IPS-20b (cell line): Measurements from ENCODE around the gene EIF5B.

ENCODE experiments used
- H3K27ac ChIP-seq: one replicate; pipeline ENCODE4 v1.5.1; 2013; ENCODE audit warnings: low read length
- H3K27me3 ChIP-seq: 2 replicates; pipeline ENCODE4 v1.6.1; 2013; ENCODE audit warnings: mild to moderate bottlenecking, low read length, inconsistent platforms; ENCODE audit not compliant: insufficient read depth
- H3K36me3 ChIP-seq: 2 replicates; pipeline ENCODE4 v1.6.1; 2013; ENCODE audit warnings: low read depth, mild to moderate bottlenecking, inconsistent platforms, low read length, moderate library complexity; ENCODE audit not compliant: insufficient read depth
- H3K4me1 ChIP-seq: 2 replicates; pipeline ENCODE4 v1.6.1; 2013; ENCODE audit warnings: mild to moderate bottlenecking, control low read depth, inconsistent platforms, low read length, moderate library complexity; ENCODE audit not compliant: insufficient read depth
- H3K4me3 ChIP-seq: 2 replicates; pipeline ENCODE4 v1.5.1; 2013; ENCODE audit warnings: mild to moderate bottlenecking, low read length, inconsistent platforms
- H3K9ac ChIP-seq: 2 replicates; pipeline ENCODE4 v1.6.1; 2013; ENCODE audit warnings: low read depth, mild to moderate bottlenecking, inconsistent platforms, low read length, moderate library complexity
- H3K9me3 ChIP-seq: 2 replicates; pipeline ENCODE4 v1.6.1; 2013; ENCODE audit warnings: mild to moderate bottlenecking, low read depth, low read length, inconsistent platforms; ENCODE audit not compliant: insufficient read depth

The EIF5B gene

DNA sequence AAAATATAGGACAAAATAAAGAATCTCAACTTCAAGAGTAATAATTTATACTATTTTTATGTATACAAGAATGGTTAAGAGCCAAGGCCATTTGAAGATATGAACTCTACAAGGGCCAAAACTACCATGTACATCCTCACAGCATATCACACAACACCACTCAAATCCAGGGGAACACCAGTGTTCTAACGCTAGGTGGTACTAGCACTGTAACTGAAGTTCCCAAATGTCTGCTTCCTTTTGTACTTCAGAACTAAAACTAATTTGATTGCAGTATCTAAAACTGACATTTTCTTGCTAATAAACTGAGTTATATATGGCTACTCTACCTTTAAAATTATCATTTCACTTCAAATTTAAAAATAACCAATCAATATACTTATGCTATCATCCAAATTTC, 105.6 kb downstream of the EIF5B start:
- Histone ChIP-seq H3K4me1 (peaks cover 25% of the 10 kb centered on the region), H3K36me3 (peaks cover 45% of the 10 kb centered on the region), H3K4me3 (no peak overlapping the region), H3K27ac (no peak overlapping the region), H3K27me3 (no peaks in the 10 kb centered on the region), H3K9me3 (no peaks in the 10 kb centered on the region), H3K9ac (no peak overlapping the region)

DNA sequence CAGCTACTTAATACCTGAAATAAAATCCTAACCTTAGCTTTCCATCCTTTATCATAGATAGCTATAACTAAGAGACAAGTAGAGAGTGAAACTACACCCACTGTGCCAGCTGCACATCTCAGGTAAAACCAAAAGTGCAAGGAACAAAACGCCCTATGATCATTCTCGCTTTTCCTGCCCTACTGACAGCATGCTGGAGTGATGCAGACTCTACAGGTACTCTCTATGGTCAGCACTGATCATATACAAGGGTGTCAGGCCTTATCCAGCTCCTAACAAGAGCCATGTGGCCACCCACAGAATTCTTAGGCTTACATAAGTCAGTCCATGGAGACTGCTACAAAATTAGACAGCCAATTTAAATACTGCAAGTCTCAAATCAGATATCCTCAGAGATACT, 107.0 kb downstream of the EIF5B start:
- no peaks in the 10 kb centered on the region for H3K27me3 ChIP-seq
- no peak overlapping the region for H3K4me3 ChIP-seq
- peaks cover 19% of the 10 kb centered on the region for H3K4me1 ChIP-seq
- H3K27ac ChIP-seq = no peak overlapping the region
- no peaks in the 10 kb centered on the region for H3K9me3 ChIP-seq
- peaks cover 43% of the 10 kb centered on the region for H3K36me3 ChIP-seq
- H3K9ac ChIP-seq = no peak overlapping the region

DNA sequence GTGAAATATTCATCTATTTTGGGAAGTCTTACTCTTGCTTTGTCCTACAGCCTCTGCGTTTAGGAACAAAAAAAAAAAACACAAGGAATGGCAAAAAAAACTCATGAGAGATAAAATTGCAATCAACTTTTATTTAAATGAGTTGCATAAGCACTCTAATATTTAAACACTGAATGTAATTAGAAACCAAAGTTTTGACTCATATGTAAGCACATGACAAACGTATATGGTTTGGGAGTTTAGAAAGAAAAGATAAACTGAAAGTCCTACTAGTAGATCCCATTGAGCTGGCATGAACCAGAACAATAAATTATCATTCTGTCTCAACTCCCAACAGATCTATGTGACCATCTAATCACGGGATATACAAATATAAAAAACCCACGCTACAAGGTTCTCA, 107.9 kb downstream of the EIF5B start:
- peaks cover 12% of the 10 kb centered on the region for H3K4me1 ChIP-seq
- H3K4me3 ChIP-seq = no peak overlapping the region
- H3K9me3 ChIP-seq = no peaks in the 10 kb centered on the region
- peaks cover 42% of the 10 kb centered on the region for H3K36me3 ChIP-seq
- H3K9ac ChIP-seq = no peak overlapping the region
- no peak overlapping the region for H3K27ac ChIP-seq
- H3K27me3 ChIP-seq = no peaks in the 10 kb centered on the region

DNA sequence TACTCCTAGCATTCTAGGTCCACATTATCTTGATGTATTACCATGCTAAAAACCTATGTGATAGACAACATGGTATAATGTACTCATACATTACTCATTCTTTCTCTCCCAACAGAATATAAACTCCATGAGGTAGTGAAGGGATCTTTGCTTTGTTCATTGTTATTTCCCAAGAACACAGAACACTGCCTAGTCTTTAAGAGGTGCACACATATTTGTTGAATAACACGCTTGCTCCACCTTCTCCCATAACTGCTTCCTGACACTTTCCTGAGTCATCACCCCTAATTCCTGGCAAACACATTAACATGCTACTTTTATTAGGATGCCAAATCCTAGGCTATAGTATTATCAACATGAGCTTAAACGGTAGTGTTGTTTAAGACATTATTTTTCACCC, 111.4 kb downstream of the EIF5B start:
- no peak overlapping the region for H3K4me3 ChIP-seq
- H3K9me3 ChIP-seq = no peaks in the 10 kb centered on the region
- H3K36me3 ChIP-seq = peaks cover 50% of the 10 kb centered on the region
- no peak overlapping the region for H3K9ac ChIP-seq
- H3K4me1 ChIP-seq = no peaks in the 10 kb centered on the region
- H3K27me3 ChIP-seq = no peaks in the 10 kb centered on the region
- no peak overlapping the region for H3K27ac ChIP-seq

DNA sequence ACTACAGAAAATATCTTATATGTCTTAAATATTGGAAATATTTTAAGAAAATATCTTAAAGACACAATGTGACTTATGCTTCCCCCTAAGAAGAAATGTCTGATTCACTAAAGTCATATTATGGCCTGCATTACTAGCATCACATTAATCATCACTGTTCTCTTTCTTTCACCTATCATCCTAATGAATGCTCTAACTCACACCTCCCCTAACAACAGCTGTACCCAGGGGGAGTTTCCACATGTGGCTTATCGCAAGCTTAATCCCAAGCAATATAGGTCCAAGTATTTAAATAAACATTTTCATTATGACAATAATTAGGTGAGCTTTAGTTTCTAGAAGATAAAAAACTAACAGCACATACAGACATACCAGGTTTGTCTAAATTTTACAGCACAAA, 113.0 kb downstream of the EIF5B start:
- Histone ChIP-seq H3K9me3 (no peaks in the 10 kb centered on the region), H3K9ac (no peak overlapping the region), H3K27me3 (no peaks in the 10 kb centered on the region), H3K4me1 (no peaks in the 10 kb centered on the region), H3K36me3 (peaks cover 55% of the 10 kb centered on the region), H3K27ac (no peak overlapping the region), H3K4me3 (no peak overlapping the region)
